ENCODE results near the gene TMEM19.
"Not testable (repeated sequence)": the region's sequence is repeated elsewhere in the genome, so short reads cannot be mapped to it uniquely, and the experiment has no call there.

The TMEM19 gene

GRCh38 chr12:71682466-71682865 is 3.4 kb upstream of the TMEM19 start:
- TF ChIP-seq, protein P1, sequence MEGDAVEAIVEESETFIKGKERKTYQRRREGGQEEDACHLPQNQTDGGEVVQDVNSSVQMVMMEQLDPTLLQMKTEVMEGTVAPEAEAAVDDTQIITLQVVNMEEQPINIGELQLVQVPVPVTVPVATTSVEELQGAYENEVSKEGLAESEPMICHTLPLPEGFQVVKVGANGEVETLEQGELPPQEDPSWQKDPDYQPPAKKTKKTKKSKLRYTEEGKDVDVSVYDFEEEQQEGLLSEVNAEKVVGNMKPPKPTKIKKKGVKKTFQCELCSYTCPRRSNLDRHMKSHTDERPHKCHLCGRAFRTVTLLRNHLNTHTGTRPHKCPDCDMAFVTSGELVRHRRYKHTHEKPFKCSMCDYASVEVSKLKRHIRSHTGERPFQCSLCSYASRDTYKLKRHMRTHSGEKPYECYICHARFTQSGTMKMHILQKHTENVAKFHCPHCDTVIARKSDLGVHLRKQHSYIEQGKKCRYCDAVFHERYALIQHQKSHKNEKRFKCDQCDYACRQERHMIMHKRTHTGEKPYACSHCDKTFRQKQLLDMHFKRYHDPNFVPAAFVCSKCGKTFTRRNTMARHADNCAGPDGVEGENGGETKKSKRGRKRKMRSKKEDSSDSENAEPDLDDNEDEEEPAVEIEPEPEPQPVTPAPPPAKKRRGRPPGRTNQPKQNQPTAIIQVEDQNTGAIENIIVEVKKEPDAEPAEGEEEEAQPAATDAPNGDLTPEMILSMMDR (IDR thresholded peaks at IDR 0.05; ENCODE audit: extremely low read depth, insufficient read depth, missing control alignments) = no peak
- DNase-seq (ENCODE audit: low spot score) = no peak

GRCh38 chr12:71683633-71684032 is 2.2 kb upstream of the TMEM19 start:
- DNase-seq (ENCODE audit: low spot score) = no peak
- TF ChIP-seq, protein P1 (IDR thresholded peaks at IDR 0.05; ENCODE audit: extremely low read depth, insufficient read depth, missing control alignments) = no peak
- in situ Hi-C loops (cut with MboI; ENCODE audit: low pct_unique_long_range_greater_than_20kb, low sequenced_read_pairs, unreplicated experiment) = no loop called here

More at GRCh38 chr12:71682466-71682865, 3.4 kb upstream of the TMEM19 start:
- in situ Hi-C loops (cut with MboI; ENCODE audit: low pct_unique_long_range_greater_than_20kb, low sequenced_read_pairs, unreplicated experiment) = no loop called here

DNA sequence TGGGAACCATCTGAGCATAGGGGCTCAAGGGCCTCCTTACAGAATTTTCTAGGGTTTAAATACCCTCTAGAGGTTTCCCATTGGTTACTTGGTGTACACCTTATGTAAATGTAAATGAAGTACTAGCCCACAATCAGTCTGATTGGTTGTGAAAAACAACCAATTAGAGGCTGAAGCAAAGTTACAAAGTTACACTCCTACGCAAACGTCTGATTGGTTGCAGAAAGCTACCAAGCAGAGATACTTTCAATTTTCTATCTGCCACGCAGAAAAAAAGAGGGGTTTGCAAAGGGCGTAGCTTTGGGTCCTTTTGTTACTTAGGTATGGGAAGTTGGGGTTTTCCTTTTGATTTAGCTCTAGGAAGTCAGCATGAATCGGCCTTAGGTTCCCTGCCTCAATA is 1.8 kb upstream of the TMEM19 start:
- TF ChIP-seq, protein P1 (IDR thresholded peaks at IDR 0.05; ENCODE audit: extremely low read depth, insufficient read depth, missing control alignments) = no peak
- in situ Hi-C loops (cut with MboI; ENCODE audit: low pct_unique_long_range_greater_than_20kb, low sequenced_read_pairs, unreplicated experiment) = no loop called here

DNA sequence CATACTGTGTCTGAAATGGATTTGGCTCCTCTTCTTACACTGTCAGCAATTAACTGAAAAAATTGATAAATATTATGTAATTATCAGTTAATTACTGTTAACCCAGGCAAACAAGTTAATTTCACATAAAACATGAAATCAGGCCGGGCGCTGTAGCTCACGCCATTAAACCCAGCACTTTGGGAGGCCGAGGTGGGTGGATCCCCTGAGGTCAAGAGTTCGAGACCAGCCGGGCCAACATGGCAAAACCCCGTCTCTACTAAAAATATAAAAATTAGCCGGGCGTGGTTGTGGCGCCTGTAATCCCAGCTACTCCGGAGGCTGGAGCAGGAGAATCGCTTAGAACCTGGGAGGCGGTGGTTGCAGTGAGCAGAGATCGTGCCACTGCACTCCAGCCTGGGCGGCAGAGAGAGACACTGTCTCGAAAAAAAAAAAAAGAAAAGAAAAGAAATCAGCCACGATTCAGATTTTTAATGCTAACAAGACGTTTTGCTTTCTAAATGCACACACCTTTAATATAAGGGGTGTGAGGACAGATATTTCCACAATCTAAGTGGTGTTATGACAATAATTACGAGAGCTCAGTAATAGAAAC is 473 bp upstream of the TMEM19 start:
- in situ Hi-C loops (cut with MboI; ENCODE audit: low pct_unique_long_range_greater_than_20kb, low sequenced_read_pairs, unreplicated experiment) = no loop called here
- TF ChIP-seq, protein P1 (IDR thresholded peaks at IDR 0.05; ENCODE audit: extremely low read depth, insufficient read depth, missing control alignments) = no peak
- DNase-seq (ENCODE audit: low spot score) = no peak

More for the DNA sequence above, 1.8 kb upstream of the TMEM19 start:
- no peak for DNase-seq (ENCODE audit: low spot score)

- TF ChIP-seq, protein P1 (IDR thresholded peaks at IDR 0.05; ENCODE audit: extremely low read depth, insufficient read depth, missing control alignments) = no peak
- DNase-seq (ENCODE audit: low spot score) = no peak
Measured at GRCh38 chr12:71686658-71687025, 760 bp downstream of the TMEM19 start.

DNA sequence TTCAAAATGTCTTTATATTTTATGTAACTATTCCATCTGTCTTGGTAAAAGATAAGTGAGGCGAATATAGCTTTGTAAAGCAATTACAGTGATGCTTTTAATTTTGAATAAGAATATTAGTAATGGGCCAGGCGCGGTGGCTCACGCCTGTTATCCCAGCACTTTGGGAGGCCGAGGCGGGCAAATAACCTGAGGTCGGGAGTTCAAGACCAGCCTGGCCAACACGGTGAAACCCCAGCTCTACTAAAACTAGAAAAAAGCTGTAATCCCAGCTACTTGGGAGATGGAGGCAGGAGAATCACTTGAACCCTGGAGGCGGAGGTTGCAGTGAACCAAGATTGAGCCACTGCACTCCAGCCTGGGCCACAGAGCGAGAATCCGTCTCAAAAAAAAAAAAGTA is 1.3 kb downstream of the TMEM19 start:
- in situ Hi-C loops (cut with MboI; ENCODE audit: low pct_unique_long_range_greater_than_20kb, low sequenced_read_pairs, unreplicated experiment); DNase-seq (ENCODE audit: low spot score): not testable (repeated sequence)

More at GRCh38 chr12:71686658-71687025, 760 bp downstream of the TMEM19 start:
- in situ Hi-C loops (cut with MboI; ENCODE audit: low pct_unique_long_range_greater_than_20kb, low sequenced_read_pairs, unreplicated experiment) = no loop called here

DNA sequence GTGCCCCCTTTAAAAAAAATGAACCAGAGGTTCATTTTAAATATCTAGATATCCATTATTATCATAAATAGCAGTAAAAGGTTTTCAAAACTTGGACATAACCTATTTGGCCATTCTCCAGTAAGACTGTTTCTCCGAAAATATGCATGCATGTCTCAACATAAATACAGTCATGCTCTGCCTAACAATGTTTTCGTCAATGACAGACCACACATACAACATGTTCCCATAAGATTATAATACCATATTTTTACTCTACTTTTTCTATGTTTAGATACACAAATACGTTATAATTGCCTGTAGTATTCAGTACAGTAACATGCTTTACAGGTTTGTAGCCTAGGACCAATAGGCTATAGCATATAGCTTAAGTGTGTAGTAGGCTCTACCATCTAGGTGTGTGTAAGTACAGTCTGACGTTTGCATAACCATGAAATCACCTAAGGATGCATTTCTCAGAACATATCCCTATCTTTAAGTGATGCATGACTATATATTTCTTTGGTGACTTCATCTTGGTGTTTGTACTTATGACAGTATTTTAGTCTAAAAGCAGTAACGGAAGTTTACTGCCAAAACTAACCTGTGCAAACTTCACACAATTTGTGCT is 3.2 kb downstream of the TMEM19 start:
- in situ Hi-C loops (cut with MboI; ENCODE audit: low pct_unique_long_range_greater_than_20kb, low sequenced_read_pairs, unreplicated experiment) = no loop called here
- no peak for DNase-seq (ENCODE audit: low spot score)
- TF ChIP-seq, protein P1 (IDR thresholded peaks at IDR 0.05; ENCODE audit: extremely low read depth, insufficient read depth, missing control alignments) = no peak

Data from GM13977 (cell line).